Measurements from ENCODE around the gene LPIN3. TPM values are rescaled to one million over a fixed set of nuclear protein-coding genes. Genes with fewer than 3 reads are reported as not detected.

LPIN3 gene
- polyA plus RNA-seq, 1 donor from 2014 or later, result not detected

DNA sequence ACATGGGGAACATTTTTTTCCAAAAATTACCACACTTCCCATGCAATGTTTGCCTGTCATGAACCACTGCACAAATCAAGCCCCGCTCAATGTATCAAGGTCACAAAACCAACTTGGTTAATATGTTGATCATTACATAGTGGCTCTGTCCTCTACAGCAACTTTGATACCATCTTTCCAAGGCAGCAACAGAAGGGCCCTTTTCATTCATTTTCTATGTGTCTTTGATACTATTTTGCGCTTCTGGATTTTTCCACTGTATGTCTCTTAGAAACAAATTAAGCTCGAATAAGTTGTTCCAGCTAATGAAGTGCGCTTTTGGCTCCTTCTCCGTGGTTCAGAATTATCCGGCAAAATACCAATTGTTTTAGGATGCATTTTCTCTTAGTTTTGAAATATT is 24.6 kb upstream of the LPIN3 start:
- Mint-ChIP-seq H3K27me3 (no peaks in the 10 kb centered on the region), H3K9me3 (no peaks in the 10 kb centered on the region), H3K36me3 (no peaks in the 10 kb centered on the region), H3K27ac (peak overlapping the region in 2 of 3 donors; percentile 26 to 89), H3K4me3 (peak overlapping the region; percentile 86 to 94 (median 90)), H3K4me1 (peaks cover 10 to 20% (median 15%) of the 10 kb centered on the region in 3 donors)

DNA sequence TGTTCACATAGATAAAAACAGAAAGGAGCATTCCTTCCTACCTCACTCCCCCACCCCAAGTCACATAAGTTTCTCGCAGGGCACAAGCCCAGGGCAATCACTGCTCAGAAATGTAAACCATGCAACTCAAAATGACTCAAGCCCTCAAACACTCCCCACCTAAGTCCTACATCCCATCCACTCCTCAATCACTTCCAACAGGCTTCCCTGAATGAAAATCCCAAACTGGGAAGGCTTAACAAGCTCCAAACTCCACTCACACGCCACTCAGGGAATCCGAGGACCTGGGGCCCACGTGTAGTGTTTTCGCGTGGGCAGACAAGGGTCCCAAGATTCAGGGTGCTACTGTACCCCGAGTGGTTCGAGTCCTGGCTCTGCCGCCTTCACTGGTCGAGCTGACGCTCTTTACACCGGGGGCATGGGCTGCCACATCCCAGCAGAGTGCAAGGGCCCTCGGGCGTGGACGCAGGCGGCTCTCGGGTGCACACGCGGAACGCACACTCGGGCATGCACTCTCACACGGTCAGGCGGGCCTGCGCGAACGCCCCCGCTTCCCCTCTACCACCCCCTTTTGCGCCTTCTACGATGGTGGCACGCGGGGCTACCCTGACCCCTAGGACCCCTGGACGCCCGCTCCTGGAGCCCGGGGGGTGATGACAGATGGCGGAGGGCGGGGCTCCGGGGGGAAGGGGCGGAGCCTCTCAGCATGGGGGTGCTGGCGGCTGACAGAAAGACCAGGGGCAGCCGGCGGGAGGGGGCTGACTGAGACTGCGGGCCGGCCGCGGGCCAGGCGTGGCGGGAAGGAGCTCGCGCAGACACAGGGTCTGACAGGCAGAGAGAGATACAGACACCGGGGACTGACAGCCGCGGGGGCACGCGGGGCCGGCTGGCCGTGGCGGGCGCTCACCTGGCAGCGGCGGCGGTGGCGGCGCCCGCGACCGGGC is 23.7 kb upstream of the LPIN3 start:
- Mint-ChIP-seq H3K36me3 (no peaks in the 10 kb centered on the region), H3K9me3 (no peaks in the 10 kb centered on the region), H3K27ac (peak overlapping the region; percentile 9 to 89 (median 86)), H3K4me1 (peaks cover 10 to 20% (median 15%) of the 10 kb centered on the region in 3 donors), H3K4me3 (peak overlapping the region; percentile 86 to 94 (median 90)), H3K27me3 (no peaks in the 10 kb centered on the region)

DNA sequence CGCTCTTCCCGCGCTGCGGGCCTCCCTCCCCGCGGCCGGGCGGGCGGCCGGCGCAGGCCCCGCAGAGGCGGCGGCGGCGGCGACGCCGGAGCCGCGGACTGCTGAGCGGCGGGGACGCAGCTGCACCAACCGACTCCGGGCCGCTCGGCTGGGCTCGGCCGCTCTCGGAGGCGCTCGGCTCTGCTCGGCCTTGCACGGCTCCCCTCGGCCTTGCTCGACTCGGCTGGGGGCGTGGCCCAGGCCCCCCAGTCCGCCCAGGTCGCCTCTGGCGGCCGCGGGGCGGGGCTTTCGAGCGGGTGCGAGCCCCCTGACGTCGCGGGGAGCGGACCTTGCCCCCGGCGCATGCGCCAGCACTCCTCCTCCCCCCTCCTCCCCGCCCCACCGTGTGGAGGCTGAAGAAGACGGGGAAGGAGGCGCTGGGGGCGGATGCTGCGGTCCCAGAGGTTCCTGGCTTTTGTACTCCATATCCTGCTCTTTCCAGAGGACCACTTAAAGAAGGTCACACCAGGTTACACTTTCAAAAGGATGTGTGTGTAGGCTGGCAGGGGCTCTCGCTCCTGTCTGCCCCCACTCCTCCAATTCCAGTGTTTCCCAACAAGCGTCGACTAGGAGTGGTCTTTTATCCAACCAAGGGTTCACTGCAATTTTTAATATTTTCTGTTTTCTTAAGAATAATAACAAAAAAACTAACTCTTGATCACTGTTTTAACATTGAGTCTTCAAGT is 22.9 kb upstream of the LPIN3 start, which contains the start of gene ZHX3:
Gene ZHX3 (minus strand): TSS at position 186 of the 725 bp plus-strand sequence. CDS start 112,815 bp downstream, outside the sequence.
- Mint-ChIP-seq H3K4me1 (peaks cover 10 to 20% (median 15%) of the 10 kb centered on the region in 3 donors), H3K9me3 (no peaks in the 10 kb centered on the region), H3K4me3 (peak within 1 kb of the TSS; percentile 88 to 94 (median 92)), H3K27ac (peak within 1 kb of the TSS; percentile 82 to 89 (median 86)), H3K36me3 (no peaks in the 10 kb centered on the region), H3K27me3 (no peaks in the 10 kb centered on the region)

DNA sequence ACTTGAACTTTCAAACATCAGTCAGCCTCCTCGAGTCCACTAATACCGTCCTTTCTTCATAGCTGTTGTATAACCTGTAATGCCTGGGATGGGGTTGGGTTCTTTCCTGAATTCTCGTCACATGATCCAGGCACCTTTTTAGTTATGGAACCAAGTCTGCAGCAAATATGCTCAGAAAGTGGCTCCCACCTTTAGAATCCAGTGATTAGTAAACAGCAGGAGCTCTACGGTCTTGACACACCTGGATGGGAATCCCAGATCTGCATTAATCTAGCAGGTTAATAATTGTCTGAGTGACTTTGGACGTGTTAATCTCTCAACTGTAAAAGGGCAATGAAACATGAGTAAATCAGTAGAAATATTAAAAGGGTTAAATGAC is 22.4 kb upstream of the LPIN3 start:
- H3K27ac Mint-ChIP-seq, result peak overlapping the region; percentile 67 to 82 (median 71)
- peak overlapping the region; percentile 71 to 91 (median 86) for H3K4me3 Mint-ChIP-seq

DNA sequence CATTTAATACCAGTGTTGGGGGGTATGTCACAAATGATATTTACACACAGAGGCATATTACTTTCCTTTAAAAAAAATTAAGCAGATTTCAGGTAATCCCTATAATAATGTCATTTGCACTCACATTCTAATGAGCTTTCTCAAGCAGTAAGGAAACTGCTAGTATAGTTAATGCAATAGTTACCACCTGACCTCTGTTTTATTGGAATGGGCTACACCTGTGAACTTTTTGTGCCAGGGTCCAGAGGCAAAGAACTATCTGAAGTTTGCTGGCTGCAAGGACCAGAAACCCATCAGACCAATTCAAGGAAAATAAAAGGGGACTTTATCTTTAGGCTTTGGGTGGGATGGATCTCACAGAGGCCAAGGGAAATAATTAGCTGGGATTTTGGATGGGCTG is 20.2 kb upstream of the LPIN3 start:
- Mint-ChIP-seq H3K27me3 (no peaks in the 10 kb centered on the region), H3K4me1 (peaks cover 8 to 16% (median 15%) of the 10 kb centered on the region in 3 donors), H3K36me3 (no peaks in the 10 kb centered on the region), H3K9me3 (no peaks in the 10 kb centered on the region), H3K27ac (no peak overlapping the region), H3K4me3 (peak overlapping the region in 1 of 4 donors; percentile 40)

More for the DNA sequence above, 22.4 kb upstream of the LPIN3 start:
- peaks cover 10 to 20% (median 15%) of the 10 kb centered on the region in 3 donors for H3K4me1 Mint-ChIP-seq
- H3K9me3 Mint-ChIP-seq, result no peaks in the 10 kb centered on the region
- no peaks in the 10 kb centered on the region for H3K36me3 Mint-ChIP-seq
- H3K27me3 Mint-ChIP-seq, result no peaks in the 10 kb centered on the region

DNA sequence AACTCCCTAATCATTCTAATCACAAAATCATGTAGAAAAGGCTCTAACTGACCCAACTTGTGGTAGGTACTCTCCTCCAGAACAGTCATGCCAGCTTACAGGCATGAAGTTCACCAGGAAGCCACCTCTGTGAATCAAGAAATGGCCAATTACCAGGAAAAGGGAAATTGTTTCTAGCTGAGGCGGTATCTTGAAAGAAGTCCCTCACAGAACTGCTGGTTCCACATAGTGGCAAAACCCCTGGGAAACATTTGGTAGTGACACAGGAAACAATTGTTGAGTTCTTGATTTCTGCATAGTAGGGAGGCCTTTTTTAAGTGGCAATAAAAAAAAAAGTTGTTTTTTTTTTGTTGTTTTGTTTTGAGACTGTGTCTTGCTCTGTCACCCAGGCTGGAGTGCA is 19.6 kb upstream of the LPIN3 start:
- Mint-ChIP-seq H3K27me3 (no peaks in the 10 kb centered on the region), H3K36me3 (no peaks in the 10 kb centered on the region), H3K27ac (no peak overlapping the region), H3K4me1 (peaks cover 8 to 13% (median 13%) of the 10 kb centered on the region in 3 donors), H3K9me3 (no peaks in the 10 kb centered on the region), H3K4me3 (no peak overlapping the region)

DNA sequence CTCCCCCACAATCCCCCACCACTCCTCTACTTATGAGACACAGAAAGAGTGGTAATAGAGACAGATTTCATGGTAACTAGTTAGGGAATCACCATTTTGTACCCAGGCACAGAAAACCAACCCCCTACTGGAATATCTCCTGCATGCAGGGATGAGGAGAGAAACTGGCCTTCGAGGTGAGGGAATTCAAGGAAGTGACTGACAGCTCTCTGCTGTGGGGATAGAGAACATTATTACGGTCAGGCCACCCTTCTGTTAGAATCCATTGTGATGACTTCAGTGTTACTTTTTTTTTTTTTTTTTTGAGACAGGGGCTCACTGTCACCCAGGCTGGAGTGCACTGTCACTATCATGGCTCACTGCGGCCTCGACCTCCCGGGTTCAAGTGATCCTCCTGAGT is 13.4 kb upstream of the LPIN3 start:
- peaks cover 5 to 12% (median 7%) of the 10 kb centered on the region in 3 donors for H3K4me1 Mint-ChIP-seq
- no peaks in the 10 kb centered on the region for H3K27me3 Mint-ChIP-seq
- H3K4me3 Mint-ChIP-seq, result no peak overlapping the region
- H3K27ac Mint-ChIP-seq, result no peak overlapping the region
- H3K36me3 Mint-ChIP-seq, result no peaks in the 10 kb centered on the region
- no peaks in the 10 kb centered on the region for H3K9me3 Mint-ChIP-seq

DNA sequence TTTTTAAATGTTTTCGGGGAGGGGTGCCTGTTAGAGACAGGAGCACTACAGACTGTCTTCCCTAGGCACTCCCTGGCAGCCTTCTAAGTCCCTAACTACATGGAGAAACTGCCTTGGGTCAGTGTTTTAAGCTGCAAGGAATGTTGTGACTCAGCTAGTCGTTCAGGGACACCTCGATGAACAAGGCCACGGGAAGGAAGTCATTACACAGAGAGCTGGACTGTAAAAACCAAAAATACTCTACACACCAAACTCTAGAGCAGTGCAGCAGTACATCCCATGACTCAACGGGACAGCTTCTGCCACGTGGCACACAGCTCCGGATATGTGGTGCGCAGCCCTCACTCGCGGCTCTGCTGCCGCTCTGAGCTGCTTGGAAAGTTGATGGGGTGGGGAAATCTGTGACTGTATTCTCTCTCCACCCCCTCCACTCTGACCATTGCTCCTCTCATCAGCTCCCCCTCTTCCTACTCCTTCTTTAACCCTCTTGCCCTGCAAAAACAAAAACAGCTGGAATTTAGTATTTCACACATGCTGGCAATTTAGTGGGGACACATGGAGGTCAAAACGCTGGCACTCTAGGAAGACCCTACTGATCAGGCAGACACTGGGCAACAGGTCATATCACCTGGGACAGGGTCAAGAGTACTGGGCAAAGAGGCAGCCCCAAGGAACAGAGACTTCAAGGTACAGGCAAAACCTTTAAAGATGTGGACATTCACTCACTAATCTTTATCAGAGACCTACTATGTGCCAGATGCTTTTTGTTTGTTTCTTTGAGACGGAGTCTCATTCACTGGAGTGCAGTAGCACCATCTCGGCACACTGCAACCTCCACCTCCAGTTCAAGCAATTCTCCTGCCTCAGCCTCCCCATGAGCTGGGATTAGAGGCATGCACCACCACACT is 10.9 kb upstream of the LPIN3 start:
- Mint-ChIP-seq H3K4me3 (no peak overlapping the region), H3K4me1 (peaks cover 5 to 12% (median 7%) of the 10 kb centered on the region in 3 donors)

DNA sequence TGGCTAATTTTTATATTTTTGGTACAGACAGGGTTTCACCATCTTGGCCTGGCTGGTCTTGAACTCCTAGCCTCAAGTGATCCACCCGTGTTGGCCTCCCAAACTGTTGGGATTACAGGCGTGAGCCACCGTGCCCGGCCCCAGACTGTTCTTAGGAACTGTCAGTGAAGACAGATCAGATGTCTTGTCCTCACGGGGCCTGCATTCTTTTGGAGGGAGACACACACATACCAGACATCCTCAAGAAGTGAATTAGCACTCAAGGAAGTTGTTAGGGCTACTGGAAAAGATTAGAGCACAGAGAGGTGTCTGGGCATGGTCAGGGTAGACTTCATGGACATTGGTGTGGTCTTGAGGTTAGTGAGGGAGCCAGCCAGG is 10.3 kb upstream of the LPIN3 start:
- H3K27ac Mint-ChIP-seq, result no peak overlapping the region
- H3K27me3 Mint-ChIP-seq, result peaks cover 2% of the 10 kb centered on the region

More for the DNA sequence above, 10.9 kb upstream of the LPIN3 start:
- Mint-ChIP-seq H3K9me3 (no peaks in the 10 kb centered on the region), H3K36me3 (no peaks in the 10 kb centered on the region), H3K27ac (no peak overlapping the region), H3K27me3 (no peaks in the 10 kb centered on the region)

DNA sequence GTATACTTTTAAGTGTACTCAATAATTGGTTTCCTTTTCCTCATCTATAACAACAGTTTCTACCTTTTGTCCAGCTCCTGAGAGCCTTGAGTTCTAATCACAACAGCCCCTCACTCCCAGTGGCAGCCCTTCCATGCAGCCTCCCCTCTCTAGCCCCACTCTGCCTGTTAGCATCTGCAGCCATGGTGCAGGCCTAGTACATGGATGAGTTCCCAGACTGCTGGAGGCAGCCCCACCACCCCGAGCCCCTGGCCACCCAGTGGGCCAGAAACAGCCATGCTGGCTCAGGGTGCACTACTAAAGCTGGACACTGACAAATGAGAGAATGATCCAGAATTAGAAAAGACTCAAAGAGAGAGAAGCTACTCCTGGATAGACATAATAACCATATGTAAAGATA is 9.7 kb upstream of the LPIN3 start:
- Mint-ChIP-seq H3K4me3 (no peak overlapping the region), H3K9me3 (no peaks in the 10 kb centered on the region)

More for the DNA sequence above, 10.3 kb upstream of the LPIN3 start:
- H3K36me3 Mint-ChIP-seq, result peaks cover under 1% of the 10 kb centered on the region
- H3K9me3 Mint-ChIP-seq, result no peaks in the 10 kb centered on the region
- H3K4me3 Mint-ChIP-seq, result no peak overlapping the region
- H3K4me1 Mint-ChIP-seq, result peaks cover 5 to 12% (median 7%) of the 10 kb centered on the region in 3 donors

DNA sequence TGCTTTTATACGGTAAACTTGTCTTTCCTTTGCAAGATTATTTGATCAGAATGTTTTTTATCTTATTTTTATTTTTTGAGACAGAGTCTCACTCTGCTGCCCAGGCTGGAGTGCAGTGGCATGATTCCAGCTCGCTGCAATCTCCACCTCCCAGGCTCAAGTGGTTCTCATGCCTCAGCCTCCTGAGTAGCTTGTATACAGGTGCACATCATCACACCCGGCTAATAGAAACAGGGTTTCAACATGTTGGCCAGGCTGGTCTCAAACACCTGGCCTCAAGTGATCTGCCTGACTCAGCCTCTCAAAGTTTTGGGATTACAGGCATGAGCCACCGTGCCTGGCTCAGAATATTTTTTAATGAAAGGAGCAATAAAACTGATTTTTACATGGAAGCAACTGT is 8.9 kb upstream of the LPIN3 start:
- Mint-ChIP-seq H3K27me3 (peaks cover 6% of the 10 kb centered on the region), H3K36me3 (peaks cover 2% of the 10 kb centered on the region), H3K4me3 (no peak overlapping the region), H3K4me1 (peaks cover 5 to 12% (median 7%) of the 10 kb centered on the region in 3 donors), H3K9me3 (no peaks in the 10 kb centered on the region), H3K27ac (no peak overlapping the region)

More for the DNA sequence above, 9.7 kb upstream of the LPIN3 start:
- Mint-ChIP-seq H3K36me3 (peaks cover 2% of the 10 kb centered on the region), H3K4me1 (peaks cover 5 to 12% (median 7%) of the 10 kb centered on the region in 3 donors), H3K27me3 (peaks cover 3% of the 10 kb centered on the region), H3K27ac (no peak overlapping the region)

DNA sequence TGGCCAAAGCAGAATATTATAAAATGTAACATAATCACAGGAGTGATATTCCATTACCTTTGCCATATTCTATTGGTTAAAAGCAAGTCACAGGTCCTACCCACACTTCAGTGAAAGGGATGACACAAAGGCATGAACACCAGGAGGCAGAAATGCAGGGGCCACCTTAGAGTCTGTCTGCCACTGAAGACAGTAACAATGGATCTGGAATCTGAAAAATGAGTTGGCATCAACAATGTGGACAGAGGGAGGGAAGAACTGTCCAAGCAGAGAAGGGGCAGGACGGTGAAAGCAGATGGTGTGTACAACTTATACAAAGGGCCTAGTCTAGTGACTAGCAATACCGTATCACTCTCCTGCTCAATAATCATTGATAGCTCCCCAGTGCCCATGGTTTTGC is 6.6 kb upstream of the LPIN3 start:
- Mint-ChIP-seq H3K9me3 (no peaks in the 10 kb centered on the region), H3K4me1 (peaks cover 3 to 10% (median 7%) of the 10 kb centered on the region in 3 donors), H3K27me3 (peaks cover 9% of the 10 kb centered on the region), H3K27ac (no peak overlapping the region), H3K36me3 (peaks cover 2% of the 10 kb centered on the region), H3K4me3 (no peak overlapping the region)

DNA sequence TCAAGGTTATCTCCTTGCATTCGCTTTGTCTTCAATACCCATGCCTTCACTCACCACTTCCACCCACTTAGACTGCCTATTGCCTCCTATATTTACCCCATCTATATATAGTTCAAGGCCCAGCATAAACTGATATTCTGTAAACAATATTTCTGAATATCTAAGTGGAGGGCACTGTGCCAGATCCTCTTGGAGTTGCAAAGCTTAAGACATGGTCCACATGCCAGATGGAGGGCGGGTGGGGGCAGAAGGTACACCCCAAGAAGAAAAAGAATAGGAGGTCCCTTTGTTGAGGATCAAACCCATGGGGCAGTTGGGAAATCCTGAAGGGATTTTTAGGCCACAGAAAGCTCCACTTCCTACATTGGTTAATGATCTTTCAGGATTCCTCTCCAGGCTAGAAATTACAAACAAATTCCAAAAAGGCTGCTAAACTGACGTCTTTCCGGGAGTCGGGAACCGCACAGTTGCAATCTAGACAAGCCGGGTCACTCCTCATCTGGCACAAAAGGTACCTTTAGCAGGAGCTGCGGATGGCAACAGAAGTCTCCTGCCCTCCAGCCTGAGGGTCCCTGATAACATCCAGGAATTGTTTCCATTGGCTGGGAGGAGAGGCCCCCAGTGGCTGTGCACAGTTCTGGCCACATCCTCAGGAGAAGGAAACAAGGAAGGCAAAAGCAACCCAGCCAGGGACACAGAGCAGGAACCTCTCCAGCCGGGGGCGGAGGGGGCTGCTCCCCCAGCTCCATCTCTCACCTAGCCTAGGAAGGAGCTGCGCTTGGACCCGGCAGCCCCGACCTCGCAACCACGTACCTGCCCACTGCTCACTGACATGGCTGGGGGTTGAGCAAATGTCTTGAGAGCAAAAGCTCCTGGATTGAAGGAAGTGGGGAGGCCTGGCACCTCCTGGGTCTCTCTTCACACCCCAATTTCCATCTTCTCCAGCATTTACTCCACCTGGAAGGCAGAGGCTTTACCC is 5.9 kb upstream of the LPIN3 start:
- H3K27me3 Mint-ChIP-seq, result peaks cover 13% of the 10 kb centered on the region
- H3K9me3 Mint-ChIP-seq, result no peaks in the 10 kb centered on the region
- H3K36me3 Mint-ChIP-seq, result peaks cover 2% of the 10 kb centered on the region
- peak overlapping the region in 1 of 4 donors; percentile 14 for H3K4me3 Mint-ChIP-seq
- no peak overlapping the region for H3K27ac Mint-ChIP-seq
- peaks cover 2 to 6% (median 2%) of the 10 kb centered on the region in 3 donors for H3K4me1 Mint-ChIP-seq
